ENCODE data around the gene HOXB5. TPM values are rescaled to one million over a fixed set of nuclear protein-coding genes. Genes with fewer than 3 reads are reported as not detected.

The HOXB5 gene
- total and polyA plus RNA-seq, 8 donors = 3.3 to 37.5 (median 28.9) TPM

DNA sequence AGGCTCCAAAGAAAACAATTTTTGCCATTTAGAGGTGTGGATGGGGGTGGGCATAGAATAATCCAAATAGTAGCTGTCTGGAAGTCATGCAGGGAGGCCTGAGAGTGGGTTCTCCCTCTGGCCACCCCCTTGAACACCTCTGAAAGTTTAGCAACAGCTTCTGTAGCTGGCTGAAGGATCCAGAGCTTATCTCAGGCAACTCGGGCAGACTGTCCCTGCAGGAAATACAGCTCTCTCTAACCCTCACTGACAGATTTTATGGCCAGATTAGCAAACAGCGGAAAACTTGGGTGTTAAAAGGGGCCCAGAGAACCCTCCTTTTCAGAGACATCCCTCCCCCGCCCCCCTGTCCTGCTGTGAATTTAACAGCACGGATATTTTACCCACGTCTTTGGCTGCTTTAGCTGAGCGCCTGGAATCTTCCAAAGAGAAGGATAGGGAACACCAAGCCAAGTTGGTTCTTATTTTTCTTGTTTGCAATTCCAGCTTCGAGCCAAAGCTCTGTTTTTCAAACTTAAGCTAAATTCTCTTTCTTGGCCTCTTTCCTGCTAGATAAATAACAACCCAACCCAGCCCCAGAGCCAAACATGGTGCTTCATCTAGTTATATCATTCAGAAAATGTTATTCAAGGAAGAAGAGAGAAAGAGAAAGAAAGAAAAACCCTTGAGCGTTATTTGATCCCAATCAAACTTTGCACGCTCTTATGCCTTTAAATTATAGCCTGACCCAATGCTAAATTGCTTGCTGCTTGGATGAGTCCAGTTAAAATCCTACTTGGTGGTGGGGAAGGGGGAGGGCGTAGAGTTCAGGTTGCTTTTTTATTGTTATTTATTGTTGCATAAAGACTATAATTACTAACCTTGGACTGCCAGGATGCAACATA, 46.4 kb downstream of the HOXB5 start:
- peak in 2 of 4 donors; percentile 82 to 90 for DNase-seq
- intact Hi-C loops (cut with DNase I) = no loop called here
- H3K27me3 ChIP-seq = peaks cover 33 to 100% of the 10 kb centered on the region in 2 donors
- no peaks in the 10 kb centered on the region for H3K9me3 ChIP-seq
- H3K4me1 ChIP-seq = peaks cover 0 to 15% of the 10 kb centered on the region in 2 donors
- ATAC-seq = no peak
- H3K27ac ChIP-seq = peak overlapping the region; percentile 34 to 86
- H3K4me3 ChIP-seq = peak overlapping the region in 1 of 2 donors; percentile 6
- TF ChIP-seq, protein P1, sequence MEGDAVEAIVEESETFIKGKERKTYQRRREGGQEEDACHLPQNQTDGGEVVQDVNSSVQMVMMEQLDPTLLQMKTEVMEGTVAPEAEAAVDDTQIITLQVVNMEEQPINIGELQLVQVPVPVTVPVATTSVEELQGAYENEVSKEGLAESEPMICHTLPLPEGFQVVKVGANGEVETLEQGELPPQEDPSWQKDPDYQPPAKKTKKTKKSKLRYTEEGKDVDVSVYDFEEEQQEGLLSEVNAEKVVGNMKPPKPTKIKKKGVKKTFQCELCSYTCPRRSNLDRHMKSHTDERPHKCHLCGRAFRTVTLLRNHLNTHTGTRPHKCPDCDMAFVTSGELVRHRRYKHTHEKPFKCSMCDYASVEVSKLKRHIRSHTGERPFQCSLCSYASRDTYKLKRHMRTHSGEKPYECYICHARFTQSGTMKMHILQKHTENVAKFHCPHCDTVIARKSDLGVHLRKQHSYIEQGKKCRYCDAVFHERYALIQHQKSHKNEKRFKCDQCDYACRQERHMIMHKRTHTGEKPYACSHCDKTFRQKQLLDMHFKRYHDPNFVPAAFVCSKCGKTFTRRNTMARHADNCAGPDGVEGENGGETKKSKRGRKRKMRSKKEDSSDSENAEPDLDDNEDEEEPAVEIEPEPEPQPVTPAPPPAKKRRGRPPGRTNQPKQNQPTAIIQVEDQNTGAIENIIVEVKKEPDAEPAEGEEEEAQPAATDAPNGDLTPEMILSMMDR (IDR thresholded peaks at IDR 0.05) = no peak
- no peaks in the 10 kb centered on the region for H3K36me3 ChIP-seq

DNA sequence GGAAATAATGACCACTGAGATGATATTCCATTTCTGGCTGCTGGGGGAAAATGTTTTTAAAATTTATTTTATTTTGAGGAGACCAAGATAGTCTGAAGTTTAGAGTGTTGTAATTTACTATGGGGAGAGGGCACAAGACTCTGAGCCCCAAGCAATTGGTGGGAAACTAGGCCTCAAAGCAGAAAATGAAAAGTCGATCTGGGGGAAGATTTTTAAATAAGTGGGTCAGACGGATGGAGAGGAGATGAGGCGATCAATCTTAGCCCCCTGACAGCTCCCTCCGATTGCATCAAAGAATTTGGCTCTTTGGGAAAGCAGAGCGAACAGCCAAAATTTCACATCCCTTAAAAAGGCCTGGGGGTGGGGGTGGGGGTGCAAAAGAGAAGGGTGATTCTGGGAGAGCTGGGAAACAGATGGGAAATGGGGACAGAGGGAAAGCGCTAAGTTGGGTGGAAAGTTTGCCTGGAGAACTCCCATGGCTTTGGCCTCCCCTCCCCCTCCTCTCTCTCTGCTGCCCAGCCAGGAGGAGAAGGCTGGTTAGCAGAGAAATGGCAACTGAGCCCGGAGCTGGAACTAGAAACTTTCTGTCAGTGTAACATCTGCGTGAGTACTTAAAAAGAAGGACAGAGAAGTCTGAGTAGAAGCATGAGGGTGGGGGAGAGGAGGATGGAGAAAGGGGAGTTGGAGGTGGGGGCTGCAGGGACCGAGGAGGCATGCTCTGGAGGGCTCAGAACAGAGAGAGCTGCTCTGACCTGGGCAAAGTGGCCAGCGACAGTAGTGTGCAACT, 47.2 kb downstream of the HOXB5 start:
- no peak overlapping the region for H3K4me3 ChIP-seq
- intact Hi-C loops (cut with DNase I) = no loop called here
- H3K36me3 ChIP-seq = no peaks in the 10 kb centered on the region
- peak overlapping the region; percentile 34 to 86 for H3K27ac ChIP-seq
- H3K27me3 ChIP-seq = peaks cover 27 to 100% of the 10 kb centered on the region in 2 donors
- H3K9me3 ChIP-seq = no peaks in the 10 kb centered on the region
- peak in 2 of 4 donors; percentile 68 to 80 for DNase-seq
- peaks cover 0 to 16% of the 10 kb centered on the region in 2 donors for H3K4me1 ChIP-seq
- no peak for ATAC-seq
- TF ChIP-seq, protein P1 (IDR thresholded peaks at IDR 0.05) = no peak

DNA sequence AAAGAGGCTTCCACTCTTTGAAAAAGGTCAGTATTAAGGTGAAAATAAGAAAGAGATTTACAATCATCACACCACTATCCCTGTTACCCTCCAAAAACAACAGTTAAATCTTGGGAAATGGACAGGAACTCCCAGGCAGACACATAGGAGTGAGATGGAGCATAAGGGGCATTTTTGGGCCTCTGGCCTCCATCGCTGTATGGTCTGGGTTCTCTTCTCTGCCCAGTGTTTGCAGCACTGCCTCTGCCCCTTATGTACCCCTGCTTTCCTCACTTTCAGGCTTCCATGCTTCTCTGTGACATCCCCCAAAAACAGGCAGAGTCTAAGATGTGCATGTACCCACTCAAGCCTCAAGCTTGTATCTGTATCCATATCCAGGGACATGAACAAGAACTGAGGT, 48.0 kb downstream of the HOXB5 start:
- intact Hi-C loops (cut with DNase I) = no loop called here
- no peak for ATAC-seq
- no peaks in the 10 kb centered on the region for H3K9me3 ChIP-seq
- TF ChIP-seq, protein P1 (IDR thresholded peaks at IDR 0.05) = no peak
- no peaks in the 10 kb centered on the region for H3K36me3 ChIP-seq
- H3K27ac ChIP-seq = peak overlapping the region; percentile 82 to 89
- no peak for DNase-seq
- peaks cover 31 to 100% of the 10 kb centered on the region in 2 donors for H3K27me3 ChIP-seq
- H3K4me1 ChIP-seq = peaks cover 0 to 22% of the 10 kb centered on the region in 2 donors
- H3K4me3 ChIP-seq = no peak overlapping the region

DNA sequence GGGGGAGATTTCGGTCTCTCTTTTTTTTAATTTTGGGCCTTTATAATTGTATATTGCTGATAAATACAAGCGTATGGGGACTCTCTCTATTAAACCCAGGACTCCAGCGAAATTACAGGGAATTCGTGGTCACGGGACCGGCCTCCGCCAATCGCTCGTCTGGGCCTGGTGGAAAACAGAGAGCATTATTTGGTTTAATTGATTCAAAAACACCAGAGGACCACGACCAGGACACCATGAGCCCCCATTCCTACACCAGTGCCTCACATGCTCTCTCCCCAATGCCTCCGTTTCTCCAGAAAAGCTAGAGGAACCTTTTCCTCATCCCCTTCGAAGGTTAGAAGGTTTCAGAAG, 48.6 kb downstream of the HOXB5 start, which contains the start of gene HOXB2:
Gene HOXB2, minus strand, starts transcription at position 88 of the 354 bp plus-strand sequence. CDS start 198 bp downstream, outside the sequence.
- DNase-seq (no peak), ATAC-seq (no peak)
- Histone ChIP-seq H3K4me3 (peak within 1 kb of the TSS; percentile 51 to 63), H3K36me3 (no peaks in the 10 kb centered on the region), H3K27me3 (peaks cover 29 to 100% of the 10 kb centered on the region in 2 donors), H3K9me3 (no peaks in the 10 kb centered on the region), H3K4me1 (peaks cover 0 to 22% of the 10 kb centered on the region in 2 donors), H3K27ac (peak within 1 kb of the TSS; percentile 82 to 89)
- TF ChIP-seq, protein P1 (IDR thresholded peaks at IDR 0.05) = no peak
- intact Hi-C loops (cut with DNase I) = no loop called here

Measured in left lung (tissue), 10 donors.